Caco-2 (cell line): ENCODE measurements around the gene RAD51B. TPM values are rescaled to one million over a fixed set of nuclear protein-coding genes. Genes with fewer than 3 reads are reported as not detected.

Experiments
- BruUV-seq: library from RNA; stranded (reverse); fragments of 400-500 nt; replicated peaks from 2 replicates; lab custom pipeline; 2021; lab: Mats Ljungman, UMichigan
- CTCF ChIA-PET: fragments of 300-600 bp; sonication (Branson Sonifier 250); formaldehyde crosslinking; loops from one replicate; lab custom pipeline; 2022; ENCODE audit warnings: antibody characterized with exemption; lab: Charles Lee
- POLR2A ChIA-PET: fragments of 300-600 bp; sonication (Branson Sonifier 250); formaldehyde crosslinking; loops from one replicate; lab custom pipeline; 2022; ENCODE audit warnings: antibody characterized with exemption; lab: Charles Lee
- DNase-seq, 2 experiments: peaks; one replicate each; pipeline versions ENCODE4 v3.0.0 to v3.0.0-alpha.2; 2020 to 2022
- H3K27me3 ChIP-seq: replicated peaks from 2 replicates; pipeline ENCODE4 v1.6.0; 2011; ENCODE audit warnings: low read length; ENCODE audit not compliant: control insufficient read depth, insufficient read depth
- H3K36me3 ChIP-seq: 2 replicates; pipeline ENCODE4 v1.5.1; 2011; ENCODE audit warnings: low read length; ENCODE audit not compliant: control insufficient read depth, insufficient read depth
- H3K4me1 ChIP-seq: fragments of 250-450 bp; sonication (Bioruptor Pico); 2 replicates; pipeline ENCODE4 v1.5.1; 2020; ENCODE audit warnings: mild to moderate bottlenecking
- H3K4me3 ChIP-seq: 2 replicates; pipeline ENCODE4 v1.5.1; 2011; ENCODE audit warnings: low read depth, mild to moderate bottlenecking, control low read depth, low read length
- H3K9me3 ChIP-seq: fragments of 250-450 bp; sonication (Bioruptor Pico); 2 replicates; pipeline ENCODE4 v1.5.1; 2020; ENCODE audit warnings: mild to moderate bottlenecking, moderate library complexity
- H3K27ac Mint-ChIP-seq: one replicate; pipeline ENCODE4 v1.8.0; 2022; ENCODE audit warnings: mixed read lengths; ENCODE audit not compliant: unreplicated experiment
- H3K27me3 Mint-ChIP-seq: one replicate; pipeline ENCODE4 v1.8.0; 2022; ENCODE audit warnings: mixed read lengths; ENCODE audit not compliant: insufficient read depth, unreplicated experiment
- H3K36me3 Mint-ChIP-seq: one replicate; pipeline ENCODE4 v1.8.0; 2022; ENCODE audit warnings: mild to moderate bottlenecking, mixed read lengths; ENCODE audit not compliant: insufficient read depth, unreplicated experiment
- H3K4me1 Mint-ChIP-seq: one replicate; pipeline ENCODE4 v1.8.0; 2022; ENCODE audit warnings: low read depth, mixed read lengths; ENCODE audit not compliant: unreplicated experiment
- H3K4me3 Mint-ChIP-seq: one replicate; pipeline ENCODE4 v1.8.0; 2022; ENCODE audit warnings: mild to moderate bottlenecking, moderate library complexity, mixed read lengths; ENCODE audit not compliant: unreplicated experiment
- H3K9me3 Mint-ChIP-seq: one replicate; pipeline ENCODE4 v1.8.0; 2022; ENCODE audit warnings: mixed read lengths; ENCODE audit not compliant: unreplicated experiment
- CTCF ChIP-seq, 2 experiments: fragments of 200-600 bp in 1 of 2; IDR thresholded peaks; 1 replicate in 1 of 2; 2 replicates in 1 of 2; pipeline versions ENCODE4 v1.5.1 to v1.8.0; 2011 to 2022; ENCODE audit warnings: antibody characterized with exemption in 1 of 2, control low read depth in 1 of 2, inconsistent platforms in 1 of 2, low read depth in 1 of 2, low read length in 1 of 2, mild to moderate bottlenecking in 1 of 2, moderate library complexity in 1 of 2; ENCODE audit not compliant: insufficient read depth in 1 of 2, severe bottlenecking in 1 of 2, unreplicated experiment in 1 of 2
- intact Hi-C: fragments of 100-400 bp; cut with micrococcal nuclease; formaldehyde crosslinking; loops from one replicate; pipeline ENCODE4 v1.10.0; 2022; ENCODE audit not compliant: unreplicated experiment
- total RNA-seq: library from RNA; stranded (reverse); gene quantifications from 2 replicates; pipeline ENCODE4 v1.2.3, GENCODE V29; 2022

RAD51B gene
- total RNA-seq, 1 experiment from 2014 or later: 16.7 TPM

GRCh38 chr14:68583548-68584280 is 764.1 kb downstream of the RAD51B start:
- no peaks in the 10 kb centered on the region for H3K9me3 Mint-ChIP-seq
- no peak for DNase-seq
- BruUV-seq: no TSS peak
- H3K4me3 Mint-ChIP-seq: no peak overlapping the region
- no peaks in the 10 kb centered on the region for H3K27me3 ChIP-seq
- no peaks in the 10 kb centered on the region for H3K36me3 Mint-ChIP-seq
- no peaks in the 10 kb centered on the region for H3K27me3 Mint-ChIP-seq
- H3K4me3 ChIP-seq: no peak overlapping the region
- ChIA-PET CTCF (no interaction called here), POLR2A (no interaction called here)
- intact Hi-C loops: no loop called here
- H3K36me3 ChIP-seq: no peaks in the 10 kb centered on the region
- peaks cover 24% of the 10 kb centered on the region for H3K4me1 ChIP-seq
- H3K9me3 ChIP-seq: no peaks in the 10 kb centered on the region
- no peak for TF ChIP-seq CTCF (IDR thresholded peaks at IDR 0.05; ENCODE audit: insufficient read depth in 1 of 2, low read depth in 1 of 2, low read length in 1 of 2, severe bottlenecking in 1 of 2, unreplicated experiment in 1 of 2)
- peaks cover 29% of the 10 kb centered on the region for H3K4me1 Mint-ChIP-seq
- no peak overlapping the region for H3K27ac Mint-ChIP-seq

GRCh38 chr14:68584786-68585185 is 765.2 kb downstream of the RAD51B start:
- Mint-ChIP-seq H3K9me3 (no peaks in the 10 kb centered on the region), H3K4me3 (no peak overlapping the region), H3K27me3 (no peaks in the 10 kb centered on the region), H3K36me3 (no peaks in the 10 kb centered on the region), H3K4me1 (peaks cover 39% of the 10 kb centered on the region), H3K27ac (no peak overlapping the region)
- Histone ChIP-seq H3K36me3 (no peaks in the 10 kb centered on the region), H3K4me3 (no peak overlapping the region), H3K4me1 (peaks cover 29% of the 10 kb centered on the region), H3K27me3 (no peaks in the 10 kb centered on the region), H3K9me3 (no peaks in the 10 kb centered on the region)
- ChIA-PET CTCF (interaction anchor here (0.5 kb wide), 1 partner anchor 44 kb away, joined by 6 read pairs; no protein-coding TSS in a partner anchor), POLR2A (no interaction called here)
- intact Hi-C loops: no loop called here
- no peak for DNase-seq
- no TSS peak for BruUV-seq
- no peak for TF ChIP-seq CTCF (IDR thresholded peaks at IDR 0.05; ENCODE audit: insufficient read depth in 1 of 2, low read depth in 1 of 2, low read length in 1 of 2, severe bottlenecking in 1 of 2, unreplicated experiment in 1 of 2)

GRCh38 chr14:68585690-68586089 is 766.1 kb downstream of the RAD51B start:
- intact Hi-C loops: no loop called here
- no peak for TF ChIP-seq CTCF (IDR thresholded peaks at IDR 0.05; ENCODE audit: insufficient read depth in 1 of 2, low read depth in 1 of 2, low read length in 1 of 2, severe bottlenecking in 1 of 2, unreplicated experiment in 1 of 2)
- H3K27ac Mint-ChIP-seq: peak overlapping the region; percentile 63
- Histone ChIP-seq H3K4me3 (no peak overlapping the region), H3K4me1 (peaks cover 29% of the 10 kb centered on the region), H3K36me3 (no peaks in the 10 kb centered on the region), H3K9me3 (no peaks in the 10 kb centered on the region), H3K27me3 (no peaks in the 10 kb centered on the region)
- BruUV-seq: no TSS peak
- ChIA-PET POLR2A (no interaction called here), CTCF (no interaction called here)
- H3K27me3 Mint-ChIP-seq: no peaks in the 10 kb centered on the region
- DNase-seq: no peak
- peaks cover 48% of the 10 kb centered on the region for H3K4me1 Mint-ChIP-seq
- H3K4me3 Mint-ChIP-seq: no peak overlapping the region
- no peaks in the 10 kb centered on the region for H3K9me3 Mint-ChIP-seq
- no peaks in the 10 kb centered on the region for H3K36me3 Mint-ChIP-seq
